ENCODE data around the gene APPBP2. TPM values are rescaled to one million over a fixed set of nuclear protein-coding genes. Genes with fewer than 3 reads are reported as not detected.

The APPBP2 gene
- total and polyA plus RNA-seq, 2 of the 8 experiments (the other 6 are each of a cell fraction or from before 2014, with no cell fraction given): 3.3 to 18.0 TPM

- Histone ChIP-seq H2BK15ac (ENCODE audit: low read length) (no peak overlapping the region), H2AK5ac (ENCODE audit: low read depth, low read length) (no peak overlapping the region), H4K20me1 (replicated peaks in 1 of 2; ENCODE audit: control insufficient read depth in 1 of 2, insufficient read depth in 2 of 2, low read length in 2 of 2) (no peaks in the 10 kb centered on the region), H3K23me2 (ENCODE audit: low read depth, low read length) (no peaks in the 10 kb centered on the region), H3K4me2 (ENCODE audit: insufficient read depth in 1 of 2, low read depth in 2 of 2, low read length in 2 of 2) (no peak overlapping the region), H2BK5ac (ENCODE audit: low read depth, low read length) (no peak overlapping the region), H3K23ac (ENCODE audit: insufficient read length) (no peak overlapping the region), H2BK120ac (replicated peaks; ENCODE audit: low read depth, low read length) (no peak overlapping the region), H2AFZ (ENCODE audit: low read length) (no peak overlapping the region), H3K27me3 (replicated peaks in 1 of 4; ENCODE audit: control insufficient read depth in 3 of 4, extremely low read depth in 1 of 4, insufficient read depth in 3 of 4, low read length in 3 of 4) (no peaks in the 10 kb centered on the region), H3K4me1 (replicated peaks in 1 of 4; ENCODE audit: control insufficient read depth in 3 of 4, insufficient read depth in 4 of 4, low read length in 3 of 4) (no peaks in the 10 kb centered on the region), H3K36me3 (ENCODE audit: control insufficient read depth in 2 of 4, insufficient read depth in 4 of 4, low read length in 3 of 4) (peaks cover 3 to 53% (median 10%) of the 10 kb centered on the region in 4 experiments; a peak in 7 of 8 replicates), H3K79me2 (ENCODE audit: control insufficient read depth in 1 of 2, insufficient read depth in 2 of 2, low read length in 2 of 2) (no peaks in the 10 kb centered on the region), H2BK20ac (ENCODE audit: low read length) (no peak overlapping the region), H3K9ac (replicated peaks in 1 of 4; ENCODE audit: extremely low read depth in 1 of 4, low read depth in 3 of 4, low read length in 3 of 4) (no peak overlapping the region), H3K9me3 (ENCODE audit: insufficient read depth in 2 of 2, low read depth in 1 of 2, low read length in 1 of 2) (no peaks in the 10 kb centered on the region), H3K56ac (replicated peaks; ENCODE audit: insufficient read length, low read depth, low read length) (no peak overlapping the region), H2BK12ac (ENCODE audit: low read depth, low read length) (no peak overlapping the region), H3K27ac (ENCODE audit: low read depth, low read length) (no peak overlapping the region), H4K5ac (ENCODE audit: insufficient read length, low read depth, low read length) (no peak overlapping the region), H4K91ac (replicated peaks; ENCODE audit: insufficient read length, low read length) (no peak overlapping the region), H3K14ac (ENCODE audit: insufficient read length) (no peak overlapping the region), H3K18ac (ENCODE audit: extremely low read depth, low read length) (no peak overlapping the region), H3K4ac (replicated peaks; ENCODE audit: insufficient read length, low read depth, low read length) (no peak overlapping the region), H4K8ac (ENCODE audit: extremely low read depth, insufficient read depth, low read length) (no peak overlapping the region), H3K79me1 (ENCODE audit: low read depth, low read length) (no peaks in the 10 kb centered on the region), H3K4me3 (ENCODE audit: extremely low read depth in 1 of 4, insufficient read depth in 2 of 4, low read depth in 3 of 4, low read length in 4 of 4) (no peak overlapping the region)
- FAIRE-seq (no peak), DNase-seq (ENCODE audit: low read depth in 1 of 2, low spot score in 2 of 2) (no peak)
- POLR2A ChIA-PET (ENCODE audit: partially characterized antibody): no interaction called here
- WGBS, 2 experiments (ENCODE audit: extremely low coverage in 1 of 2, insufficient coverage in 1 of 2, insufficient read length in 1 of 2, insufficient replicate concordance in 2 of 2, low coverage in 1 of 2, low lambda C conversion rate in 2 of 2, missing lambda C conversion rate in 1 of 2): 92% methylated on average over 1 of the region's 1 CpG; no CpG with 5 or more reads in 1 of the 2 experiments
- CTCF ChIA-PET (ENCODE audit: partially characterized antibody): interaction anchor here (1.1 kb wide), 1 partner anchor 176 kb away, joined by 3 read pairs; no protein-coding TSS in a partner anchor
- TF ChIP-seq RAD21 (IDR thresholded peaks at IDR 0.05 in 1 of 2, conservative IDR thresholded peaks at IDR 0.05 in 1 of 2; ENCODE audit: low read depth in 2 of 2, low read length in 2 of 2) (no peak), TCF12 (IDR thresholded peaks at IDR 0.05; ENCODE audit: low read depth, low read length) (no peak), POLR2A (IDR thresholded peaks at IDR 0.05; ENCODE audit: control extremely low read depth in 1 of 2, low read depth in 2 of 2, low read length in 2 of 2) (no peak), SP2 (IDR thresholded peaks at IDR 0.05; ENCODE audit: low read length) (no peak), CEBPB (IDR thresholded peaks at IDR 0.05; ENCODE audit: low read depth, low read length) (no peak), HDAC2 (IDR thresholded peaks at IDR 0.05; ENCODE audit: borderline replicate concordance in 1 of 2, low read depth in 2 of 2, low read length in 2 of 2) (no peak), NRF1 (IDR thresholded peaks at IDR 0.05; ENCODE audit: low read depth, low read length) (no peak), TAF1 (IDR thresholded peaks at IDR 0.05; ENCODE audit: low read depth, low read length) (no peak), FOSL1 (IDR thresholded peaks at IDR 0.05; ENCODE audit: insufficient read depth, low read depth, low read length) (no peak)
These were observed 61.7 kb downstream of the APPBP2 start for GRCh38 chr17:60464343-60464742.

All from H1 (cell line).